ENCODE measurements around the gene AKR1D1.

- TF ChIP-seq, protein P1, sequence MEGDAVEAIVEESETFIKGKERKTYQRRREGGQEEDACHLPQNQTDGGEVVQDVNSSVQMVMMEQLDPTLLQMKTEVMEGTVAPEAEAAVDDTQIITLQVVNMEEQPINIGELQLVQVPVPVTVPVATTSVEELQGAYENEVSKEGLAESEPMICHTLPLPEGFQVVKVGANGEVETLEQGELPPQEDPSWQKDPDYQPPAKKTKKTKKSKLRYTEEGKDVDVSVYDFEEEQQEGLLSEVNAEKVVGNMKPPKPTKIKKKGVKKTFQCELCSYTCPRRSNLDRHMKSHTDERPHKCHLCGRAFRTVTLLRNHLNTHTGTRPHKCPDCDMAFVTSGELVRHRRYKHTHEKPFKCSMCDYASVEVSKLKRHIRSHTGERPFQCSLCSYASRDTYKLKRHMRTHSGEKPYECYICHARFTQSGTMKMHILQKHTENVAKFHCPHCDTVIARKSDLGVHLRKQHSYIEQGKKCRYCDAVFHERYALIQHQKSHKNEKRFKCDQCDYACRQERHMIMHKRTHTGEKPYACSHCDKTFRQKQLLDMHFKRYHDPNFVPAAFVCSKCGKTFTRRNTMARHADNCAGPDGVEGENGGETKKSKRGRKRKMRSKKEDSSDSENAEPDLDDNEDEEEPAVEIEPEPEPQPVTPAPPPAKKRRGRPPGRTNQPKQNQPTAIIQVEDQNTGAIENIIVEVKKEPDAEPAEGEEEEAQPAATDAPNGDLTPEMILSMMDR (conservative IDR thresholded peaks at IDR 0.05) = no peak
- TF ChIP-seq ZFX (IDR thresholded peaks at IDR 0.05) = no peak
Measured at GRCh38 chr7:138052696-138053095, 23.6 kb upstream of the AKR1D1 start.

Measured in C4-2B (cell line).